Islet precursor cell (in vitro differentiated cells): ENCODE measurements around the gene EFHD1.
"Not testable (repeated sequence)": the region's sequence is repeated elsewhere in the genome, so short reads cannot be mapped to it uniquely, and the experiment has no call there.

ENCODE experiments used
- DNase-seq: peaks from one replicate; pipeline ENCODE4 v3.0.0-alpha.2; 2018

Gene EFHD1

DNA sequence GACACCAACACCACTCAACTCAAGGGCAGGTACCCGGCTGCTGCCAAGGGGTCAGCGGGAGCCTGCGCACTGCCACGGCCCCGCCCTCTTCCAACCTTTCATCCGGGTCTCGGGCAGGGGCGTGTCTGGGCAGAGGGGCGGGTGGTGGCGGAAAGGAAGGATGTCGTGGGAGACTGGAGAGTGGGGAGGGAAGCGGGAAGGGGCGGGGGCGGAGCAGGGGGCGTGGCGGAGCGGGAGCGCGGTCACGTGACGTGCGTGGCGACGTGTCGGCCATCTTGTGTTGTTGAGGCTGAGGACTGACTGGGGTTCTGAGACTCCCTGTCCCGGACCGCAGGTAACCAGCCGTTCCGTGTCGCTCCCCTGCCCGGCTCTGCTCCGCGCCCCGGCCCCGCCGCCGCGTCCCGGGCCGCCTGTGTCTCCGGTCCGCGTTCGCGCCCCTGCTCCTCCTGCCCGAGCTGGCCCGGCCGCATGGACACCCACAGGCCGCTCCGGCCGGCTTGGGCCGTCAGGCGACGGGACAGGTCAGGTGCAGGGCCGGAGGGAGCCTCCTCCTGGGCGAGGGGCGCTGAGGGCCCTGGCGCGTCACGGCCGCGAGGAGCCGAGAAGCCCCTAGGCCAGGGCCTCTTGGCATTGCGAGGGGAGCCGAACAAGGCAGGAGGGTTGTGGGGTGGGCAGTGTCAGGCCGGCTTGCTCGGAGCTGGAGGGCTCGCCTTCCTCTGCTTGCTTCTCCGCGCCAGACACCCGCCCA, 63.8 kb downstream of the EFHD1 start, which contains the start of gene GIGYF2:
Gene GIGYF2, plus strand, starts transcription at position 273 of the 748 bp plus-strand sequence. CDS start 37,867 bp downstream, outside the sequence.
- peak; percentile 100 for DNase-seq

DNA sequence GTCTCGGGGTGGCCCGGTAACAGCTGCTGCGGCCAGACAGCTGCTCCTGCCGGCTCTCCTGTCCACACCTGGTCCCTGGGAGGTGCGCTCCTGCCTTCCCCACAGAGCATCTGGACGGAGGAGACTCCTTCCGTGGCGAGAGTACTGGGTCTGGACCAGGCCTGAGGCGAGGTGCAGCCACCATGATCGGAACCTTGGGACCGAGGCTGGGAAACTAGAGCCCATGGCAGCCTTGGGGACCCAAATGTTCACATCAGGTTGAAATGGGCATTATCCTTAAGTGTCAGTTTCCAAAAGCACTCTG, 64.4 kb downstream of the EFHD1 start:
- no peak for DNase-seq

DNA sequence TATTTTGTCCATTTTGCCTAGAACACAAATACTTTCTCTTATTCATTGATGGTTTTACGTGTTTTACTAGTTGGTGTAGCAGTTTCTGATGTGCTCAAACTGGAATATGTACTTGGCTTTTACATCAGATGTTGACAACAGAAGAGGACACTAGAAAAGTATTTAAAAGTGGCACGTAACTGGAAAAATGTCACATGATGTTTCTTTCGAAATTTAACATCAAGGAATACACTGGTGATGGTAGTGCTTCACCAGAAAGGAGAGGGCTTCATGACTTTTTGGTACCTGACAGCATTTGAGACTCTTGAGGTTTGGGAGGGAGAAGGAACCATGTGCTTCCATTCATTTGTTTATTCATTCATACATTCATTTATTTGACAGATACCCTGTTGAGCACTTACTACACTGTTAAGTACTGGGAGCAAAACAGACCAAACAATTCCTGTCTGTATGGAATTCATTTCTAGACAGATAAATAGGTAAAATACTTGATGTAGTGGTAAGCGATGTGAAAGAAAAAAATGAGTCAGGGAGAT, 65.2 kb downstream of the EFHD1 start:
- DNase-seq, result no peak

DNA sequence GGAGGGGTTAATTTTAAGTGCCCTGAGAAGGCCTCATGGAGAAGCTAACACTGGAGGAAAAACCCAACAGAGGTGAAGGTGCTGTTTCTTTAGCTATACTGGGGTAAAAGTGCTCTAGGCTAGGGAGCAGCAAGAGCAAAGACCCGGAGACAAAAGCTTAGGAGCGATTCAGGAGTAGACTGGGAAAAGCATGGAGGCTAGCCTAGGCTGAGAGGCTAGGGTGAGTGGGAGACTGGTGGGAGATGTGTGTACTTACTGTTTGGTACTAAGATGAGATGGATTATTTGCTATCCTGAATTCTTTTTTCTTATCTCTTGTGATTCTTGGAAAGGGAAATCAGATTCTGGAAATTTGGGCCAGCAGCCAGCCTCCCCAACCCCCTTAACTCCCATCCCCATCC, 65.7 kb downstream of the EFHD1 start:
- no peak for DNase-seq

DNA sequence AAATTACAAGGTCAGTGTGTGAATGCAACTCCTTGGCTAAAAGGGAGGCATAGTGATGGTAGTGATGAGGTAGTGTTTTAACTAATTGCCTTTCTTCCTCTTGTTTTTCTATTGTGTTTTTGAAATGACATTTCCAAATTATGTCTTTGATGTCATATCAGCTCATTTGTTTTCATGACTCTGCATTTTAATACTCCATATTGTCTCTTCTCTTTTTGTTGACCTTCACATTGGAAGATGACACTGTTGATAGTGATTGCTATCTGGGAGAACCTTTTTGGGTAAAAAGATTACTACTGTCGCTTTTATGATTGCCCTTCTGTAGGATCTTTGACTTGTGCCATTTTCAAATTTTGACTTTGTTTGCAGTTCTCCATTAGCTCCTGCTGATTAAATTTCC, 66.8 kb downstream of the EFHD1 start:
- DNase-seq, result no peak

DNA sequence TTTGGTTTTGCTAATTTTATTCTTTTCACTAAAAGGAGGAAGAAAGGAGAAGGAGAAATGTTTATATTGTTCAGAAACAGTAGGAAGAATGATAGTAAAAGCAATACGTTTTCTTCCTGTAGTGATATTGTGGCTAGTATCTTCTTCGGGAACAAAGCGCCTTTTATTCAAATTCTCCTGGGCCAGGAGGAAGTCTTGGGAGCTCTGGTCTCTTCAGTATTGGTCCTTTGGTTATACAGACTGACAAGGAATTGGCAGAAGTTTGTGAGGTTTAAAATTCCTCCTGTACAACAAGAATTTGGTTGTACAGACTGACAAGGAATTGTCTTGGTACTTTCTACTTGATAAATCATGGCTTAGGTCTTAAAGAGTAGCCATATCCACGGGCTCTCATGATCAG, 73.7 kb downstream of the EFHD1 start:
- no peak for DNase-seq

DNA sequence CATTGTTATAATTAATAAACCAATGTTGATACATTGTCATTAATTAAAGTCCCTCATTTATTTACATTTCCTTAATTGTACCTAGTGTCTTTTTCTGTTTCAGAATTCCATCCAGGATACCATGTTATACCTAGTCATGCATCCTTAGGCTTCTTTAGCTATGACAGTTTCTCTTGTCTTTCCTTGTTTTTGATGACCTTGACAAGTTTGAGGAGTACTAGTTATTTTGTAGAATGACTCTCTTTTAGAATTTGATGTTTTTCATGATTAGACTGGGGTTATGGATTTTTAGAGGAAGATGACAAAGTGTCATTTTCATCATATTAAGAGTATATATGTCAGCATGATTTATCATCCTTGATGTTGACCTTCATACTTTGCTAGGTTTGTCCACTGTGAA, 80.1 kb downstream of the EFHD1 start:
- DNase-seq, result no peak

DNA sequence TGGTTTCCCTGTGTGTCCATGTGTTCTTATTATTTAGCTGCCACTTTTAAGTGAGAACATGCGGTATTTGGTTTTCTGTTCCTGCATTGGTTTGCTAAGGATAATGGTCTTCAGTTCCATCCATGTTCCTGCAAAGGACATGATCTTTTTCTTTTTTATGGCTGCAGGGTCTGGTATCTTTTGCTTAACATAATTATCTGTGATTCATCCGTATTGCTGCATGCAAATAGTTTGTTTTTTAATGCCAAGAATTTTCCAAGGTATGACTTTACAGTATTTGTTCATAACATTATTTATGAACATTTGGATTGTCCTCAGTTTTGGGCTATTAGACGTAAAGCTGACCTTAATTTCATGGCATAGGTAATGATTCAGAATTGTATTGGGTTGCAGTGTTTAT, 81.6 kb downstream of the EFHD1 start:
- no peak for DNase-seq

DNA sequence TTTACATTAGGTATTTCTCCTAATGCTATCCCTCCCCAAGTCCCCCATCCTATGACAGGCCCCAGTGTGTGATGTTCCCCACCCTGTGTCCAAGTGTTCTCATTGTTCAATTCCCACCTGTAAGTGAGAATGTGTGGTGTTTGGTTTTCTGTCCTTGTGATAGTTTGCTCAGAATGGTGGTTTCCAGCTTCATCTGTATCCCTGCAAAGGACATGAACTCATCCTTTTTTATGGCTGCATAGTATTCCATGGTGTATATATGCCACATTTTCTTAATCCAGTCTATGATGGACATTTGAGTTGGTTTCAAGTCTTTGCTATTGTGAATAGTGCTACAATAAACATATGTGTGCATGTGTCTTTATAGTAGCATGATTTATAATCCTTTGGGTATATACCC, 86.7 kb downstream of the EFHD1 start:
- not testable (repeated sequence) for DNase-seq

DNA sequence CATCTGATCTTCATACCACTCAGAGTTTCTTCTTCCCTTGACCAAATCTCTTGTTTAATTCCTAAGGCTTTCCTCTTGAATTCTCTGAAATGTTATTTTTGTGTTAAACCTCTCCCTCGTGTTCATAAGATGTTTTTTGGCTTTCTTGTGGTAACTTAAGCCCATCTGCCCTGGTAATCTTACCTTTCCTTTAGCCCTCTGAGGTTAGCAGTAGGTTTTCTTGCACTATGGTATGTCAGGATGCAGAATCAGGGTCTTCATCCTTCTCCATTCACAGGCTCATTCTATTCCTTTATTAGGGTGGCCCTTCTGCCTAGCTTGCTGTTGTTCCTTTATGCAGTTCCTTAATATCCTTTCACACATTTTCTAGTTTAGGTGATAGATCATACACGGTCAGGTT, 87.9 kb downstream of the EFHD1 start:
- no peak for DNase-seq

DNA sequence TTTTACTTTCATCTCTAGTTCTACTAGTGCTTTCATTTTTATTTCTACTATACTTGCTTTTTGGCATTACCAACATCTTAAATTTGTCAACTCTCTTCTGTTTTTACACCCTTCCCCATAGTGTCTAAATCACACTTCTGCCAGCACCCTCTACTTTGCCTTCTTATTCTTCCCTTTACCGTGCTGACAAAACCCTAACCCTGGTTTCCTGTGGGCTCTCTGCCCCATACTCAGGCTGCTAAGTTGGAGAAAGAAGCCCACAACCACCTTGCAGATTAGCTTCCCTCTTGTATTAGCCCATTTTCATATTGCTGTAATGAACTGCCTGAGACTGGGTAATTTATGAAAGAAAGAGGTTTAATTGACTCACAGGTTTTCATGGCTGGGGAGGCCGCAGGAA, 88.5 kb downstream of the EFHD1 start:
- DNase-seq, result no peak

DNA sequence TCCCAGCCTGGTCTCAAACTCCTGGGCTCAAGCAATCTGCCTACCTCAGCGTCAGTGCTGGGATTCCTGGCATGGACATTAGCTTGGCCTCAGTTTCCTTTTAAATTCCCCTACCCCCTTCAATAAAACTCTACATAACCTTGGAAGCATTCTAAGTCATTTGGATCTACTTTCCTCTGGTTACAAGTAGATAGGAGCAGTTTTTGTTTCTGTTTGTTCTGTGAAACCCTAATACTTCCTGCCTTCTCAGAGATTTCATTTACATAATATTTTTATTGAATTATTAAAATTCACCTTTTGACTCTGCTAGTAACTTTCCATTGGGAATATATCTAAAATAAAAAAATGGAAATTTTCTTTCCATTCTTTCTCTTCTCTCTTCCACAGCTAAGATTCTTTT, 89.6 kb downstream of the EFHD1 start:
- DNase-seq, result no peak

DNA sequence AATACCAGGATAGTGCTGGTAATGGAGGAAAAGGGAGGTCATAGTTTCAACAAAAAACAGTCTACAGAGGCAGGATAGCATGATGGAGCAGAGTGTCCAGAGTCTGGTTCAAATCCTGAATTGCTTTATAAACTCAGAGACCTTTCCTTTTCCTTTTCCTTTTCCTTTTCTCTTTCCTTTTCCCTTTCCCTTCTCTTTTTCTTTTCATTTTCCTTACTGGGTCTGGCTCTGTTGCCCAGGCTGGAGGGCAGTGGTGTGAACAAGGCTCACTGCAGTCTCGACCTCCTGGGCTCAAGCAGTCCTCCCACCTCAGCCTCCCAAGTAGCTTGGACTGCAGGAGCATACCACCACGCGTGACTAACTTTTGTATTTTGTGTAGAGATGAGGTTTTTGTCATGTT, 95.4 kb downstream of the EFHD1 start:
- no peak for DNase-seq

DNA sequence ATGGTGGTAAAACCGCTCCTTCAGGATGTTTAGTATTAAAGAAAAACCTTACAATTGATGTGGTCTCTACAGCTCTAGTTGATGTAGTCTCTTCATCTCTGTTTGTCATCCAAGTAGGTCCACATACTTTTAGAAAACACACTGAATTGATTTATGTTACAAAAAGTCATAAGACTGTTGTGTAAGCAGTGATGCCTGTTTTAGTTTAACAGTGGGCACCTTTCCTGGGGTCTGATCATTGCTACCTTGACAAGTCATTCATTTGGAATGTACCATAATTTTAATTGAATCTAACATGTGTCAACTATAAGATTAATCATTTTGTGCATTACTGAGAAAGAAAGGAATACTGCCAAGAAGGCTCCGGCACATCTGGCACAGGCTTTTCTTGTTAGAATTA, 98.1 kb downstream of the EFHD1 start:
- no peak for DNase-seq
